HG02571 (cell line): ENCODE data around the gene MLF1.
A peak's percentile ranks its signal among the peaks of the same experiment; 100 is the strongest.

Experiments
- ATAC-seq: cut with Tn5 transposase; IDR thresholded peaks from one replicate; pipeline ENCODE4 v1.9.1; 2021; ENCODE audit warnings: mild to moderate bottlenecking, moderate library complexity; ENCODE audit not compliant: unreplicated experiment

Gene MLF1

GRCh38 chr3:158573714-158574113, 2.7 kb downstream of the MLF1 start:
- ATAC-seq, result no peak

DNA sequence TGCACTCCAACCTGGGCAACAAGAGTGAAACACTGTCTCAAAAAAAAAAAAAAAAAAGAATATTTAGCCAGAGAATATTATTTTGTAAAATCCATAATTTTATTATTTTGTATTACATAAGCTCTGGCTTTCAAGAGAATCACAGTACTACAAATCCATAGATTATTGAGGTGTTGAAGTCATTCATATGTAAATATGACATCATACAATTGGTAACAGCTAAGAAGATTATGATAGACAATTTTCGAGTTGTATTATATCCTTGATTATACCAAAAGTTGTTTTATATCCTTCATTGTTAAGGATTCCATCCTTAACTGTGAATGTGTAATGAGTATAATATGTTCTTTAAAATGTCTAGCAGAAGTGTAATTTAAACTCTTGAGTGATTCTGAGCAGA, 3.7 kb downstream of the MLF1 start:
- ATAC-seq, result no peak

- ATAC-seq, result no peak
These were observed 19.2 kb downstream of the MLF1 start for GRCh38 chr3:158590223-158590622.

- ATAC-seq, result no peak
These were observed 29.8 kb downstream of the MLF1 start for GRCh38 chr3:158600787-158601186.

DNA sequence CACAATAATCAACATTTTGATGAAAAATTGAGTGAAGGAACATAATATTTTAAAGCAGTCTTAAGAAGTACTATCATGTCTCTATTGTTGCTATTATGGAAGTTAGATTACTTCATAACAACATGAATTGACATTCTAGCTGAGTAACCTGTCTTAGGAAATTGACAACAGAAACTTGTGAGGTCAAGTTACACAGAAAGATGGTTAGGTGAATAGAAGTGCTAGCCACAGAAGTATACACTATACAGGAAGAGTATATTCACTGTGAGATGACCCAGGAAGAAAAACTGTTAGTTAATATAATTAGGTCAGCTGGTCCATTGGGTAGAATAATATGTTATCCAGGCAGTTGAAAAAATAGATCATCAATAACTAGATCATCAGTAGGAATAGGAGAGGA, 31.2 kb downstream of the MLF1 start:
- ATAC-seq, result no peak

DNA sequence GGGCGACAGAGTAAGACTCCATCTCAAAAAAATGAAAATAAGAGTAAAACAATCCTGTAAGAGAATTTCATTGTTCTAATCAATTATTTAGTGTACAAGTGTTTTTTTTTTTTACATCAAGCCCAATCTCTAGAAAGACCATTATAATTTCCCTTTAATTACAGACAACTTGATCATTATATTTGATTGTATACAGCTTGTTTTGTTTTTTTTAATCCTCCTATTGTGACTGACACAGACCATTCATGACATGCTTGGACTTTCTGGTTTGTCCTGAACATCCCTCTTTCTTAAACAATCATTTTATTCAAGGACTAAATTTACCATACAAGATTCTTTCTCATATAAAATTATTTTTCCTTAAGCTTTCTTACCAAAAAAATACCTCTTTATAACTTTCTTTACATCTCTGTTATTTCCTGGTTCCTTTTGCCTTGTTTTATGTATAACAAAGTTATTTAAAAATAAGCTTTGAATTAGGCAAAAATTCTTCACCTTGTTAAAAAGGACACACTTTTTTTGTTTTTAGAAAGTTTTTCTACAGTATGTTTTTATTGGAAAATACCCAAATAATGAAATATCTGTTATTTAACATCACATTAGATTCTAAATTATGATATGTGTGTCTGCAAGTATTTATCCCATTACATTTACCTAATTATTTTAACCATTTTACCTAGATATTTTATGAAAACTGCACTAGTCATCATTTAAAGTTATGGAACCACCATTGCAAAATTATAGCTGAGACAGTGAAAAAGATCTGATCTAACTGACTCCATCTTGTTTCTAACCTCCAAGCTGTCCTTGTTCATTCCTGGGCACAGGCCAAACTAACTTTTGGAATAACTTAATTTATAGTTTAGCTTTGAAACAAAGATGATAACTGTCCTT, 47.2 kb downstream of the MLF1 start:
- ATAC-seq, result no peak

DNA sequence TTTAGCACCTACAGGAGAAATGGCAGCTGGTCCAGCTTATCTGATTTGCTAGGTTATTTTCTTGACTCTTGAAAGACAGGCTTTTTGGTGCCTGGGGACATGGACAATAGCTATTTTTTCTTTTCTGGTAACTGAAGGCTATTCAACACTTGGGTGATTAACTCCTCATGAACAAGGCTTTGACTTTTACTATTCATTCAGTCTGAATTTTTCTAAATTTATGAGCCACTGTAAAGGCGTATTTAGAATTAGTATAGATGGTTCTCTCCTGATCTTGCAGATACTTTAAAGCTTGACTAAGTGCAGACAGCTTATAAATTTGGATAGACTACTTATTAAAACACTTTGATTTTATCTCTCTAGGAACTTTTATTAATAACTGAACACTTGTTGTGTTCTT, 54.9 kb downstream of the MLF1 start:
- no peak for ATAC-seq

- no peak for ATAC-seq
These were observed 61.0 kb downstream of the MLF1 start for GRCh38 chr3:158631981-158632380.

GRCh38 chr3:158640646-158641045, 69.7 kb downstream of the MLF1 start:
- ATAC-seq, result no peak

DNA sequence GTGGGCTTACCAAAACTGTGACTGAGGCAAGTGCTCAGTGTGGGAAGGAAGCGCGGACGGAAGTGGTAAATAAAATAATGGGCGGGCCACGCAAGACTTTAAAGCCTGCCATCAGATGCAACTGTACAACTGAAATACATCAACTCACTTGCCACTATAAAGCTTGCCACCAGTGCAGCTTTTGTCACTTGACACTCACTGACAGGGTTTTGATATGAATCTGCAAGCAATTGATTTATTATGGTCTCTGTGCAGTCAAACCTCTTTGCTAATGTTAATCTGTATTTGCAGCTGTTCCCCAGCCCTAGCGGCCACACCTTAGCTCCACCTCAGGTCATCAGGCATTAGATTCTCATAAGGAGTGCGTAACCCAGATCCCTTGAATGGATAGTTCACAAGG, 71.0 kb downstream of the MLF1 start:
- ATAC-seq, result no peak

- no peak for ATAC-seq
These were observed 71.6 kb downstream of the MLF1 start for GRCh38 chr3:158642474-158643210.

DNA sequence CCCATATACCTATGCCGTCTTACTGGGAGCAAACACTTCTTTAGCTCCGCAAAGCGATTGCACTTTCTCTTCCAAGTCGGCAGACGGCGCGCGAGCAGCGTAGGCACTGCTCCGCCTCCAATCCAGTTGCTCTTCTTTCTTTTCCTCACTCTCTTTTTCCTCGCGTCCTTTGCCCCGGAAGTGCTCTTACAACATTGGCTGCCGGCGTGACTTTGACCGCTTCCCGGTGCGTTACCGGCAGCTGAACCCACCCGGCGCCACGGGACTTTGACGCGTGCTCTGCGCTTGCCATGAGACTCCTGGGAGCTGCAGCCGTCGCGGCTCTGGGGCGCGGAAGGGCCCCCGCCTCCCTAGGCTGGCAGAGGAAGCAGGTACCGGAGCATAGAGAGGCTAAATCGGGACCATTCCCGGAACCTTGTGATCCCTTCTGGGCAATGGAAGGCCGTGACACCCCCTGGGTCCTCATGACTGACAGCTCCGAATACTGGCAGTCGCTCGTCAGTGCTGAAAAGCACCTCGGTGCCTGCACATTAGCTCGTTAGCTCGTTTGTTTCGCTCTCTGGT, 73.4 kb downstream of the MLF1 start, which contains the start of gene GFM1:
Gene GFM1, plus strand, starts transcription at position 183 of the 564 bp plus-strand sequence. Its CDS starts 108 bp downstream, at position 291.
- peak; percentile 99 for ATAC-seq

DNA sequence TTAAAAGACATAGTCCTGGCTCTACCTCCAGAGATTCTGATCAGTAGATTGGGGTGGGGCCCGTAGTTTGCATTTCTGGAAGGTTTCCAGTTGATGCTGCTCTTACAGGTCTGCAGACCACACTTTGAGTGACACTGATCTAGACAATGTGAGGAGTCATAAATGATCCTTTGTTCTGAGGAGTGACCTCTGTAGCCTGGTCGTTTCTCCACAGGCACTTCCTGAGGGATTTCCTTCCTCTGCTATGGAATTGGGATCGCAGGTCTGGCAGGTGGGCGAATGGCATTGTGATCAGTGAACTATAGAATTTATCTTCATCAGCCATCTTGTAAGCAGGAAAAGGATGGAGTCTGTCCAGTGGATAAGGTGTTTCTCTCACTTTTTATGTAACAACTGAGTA, 78.8 kb downstream of the MLF1 start:
- no peak for ATAC-seq

GRCh38 chr3:158651192-158651591, 80.2 kb downstream of the MLF1 start:
- ATAC-seq, result no peak

DNA sequence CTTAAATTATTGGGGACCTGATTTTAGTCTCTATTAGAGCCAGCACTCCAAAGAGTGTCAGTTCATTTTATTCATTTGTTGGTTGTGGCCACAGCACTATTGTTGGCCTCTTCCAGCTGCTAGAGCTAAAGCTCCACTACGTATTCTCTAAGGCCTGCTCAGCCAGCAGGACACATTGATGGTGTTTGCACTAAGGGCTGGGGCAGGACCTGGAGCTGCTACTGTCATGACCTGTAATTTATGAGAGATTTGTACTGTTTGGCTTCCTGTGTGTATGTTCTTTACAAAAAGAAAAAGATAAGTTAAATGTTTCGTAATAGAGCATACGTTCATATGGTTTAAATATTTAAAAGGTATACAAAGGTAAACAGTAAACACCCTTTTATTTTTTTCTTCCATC, 81.5 kb downstream of the MLF1 start:
- ATAC-seq, result no peak
